ENCODE results near the gene ASPG. TPM values are rescaled to one million over a fixed set of nuclear protein-coding genes. Genes with fewer than 3 reads are reported as not detected.

The ASPG gene
- total and polyA plus RNA-seq, 2 donors (not counting 1 experiment from before 2014, with no cell fraction given), result not detected

- TF ChIP-seq EZH2 (IDR thresholded peaks at IDR 0.05; ENCODE audit: low read length, missing control alignments) (no peak), CTCF (conservative IDR thresholded peaks at IDR 0.05 in 1 of 2, IDR thresholded peaks at IDR 0.05 in 1 of 2; ENCODE audit: low read depth in 1 of 2, low read length in 2 of 2) (no peak)
- Histone ChIP-seq H3K36me3 (ENCODE audit: control insufficient read depth, insufficient read depth, low read length) (no peaks in the 10 kb centered on the region), H3K4me3 (replicated peaks in 1 of 4; ENCODE audit: control extremely low read depth in 1 of 4, insufficient read depth in 1 of 4, low read depth in 3 of 4, low read length in 4 of 4) (no peak overlapping the region), H3K9ac (ENCODE audit: insufficient read depth, low read length) (no peak overlapping the region), H3K9me3 (ENCODE audit: control insufficient read depth, insufficient read depth, low read depth, low read length) (no peaks in the 10 kb centered on the region), H4K20me1 (ENCODE audit: control insufficient read depth, extremely low read depth, insufficient read depth, low read length) (no peaks in the 10 kb centered on the region), H3K4me2 (ENCODE audit: extremely low read depth, insufficient read depth, low read length) (no peak overlapping the region), H3K79me2 (ENCODE audit: control insufficient read depth, insufficient read depth, low read length) (no peaks in the 10 kb centered on the region), H2AFZ (ENCODE audit: low read length) (no peak overlapping the region), H3K27ac (ENCODE audit: insufficient read depth, low read length) (no peak overlapping the region), H3K27me3 (ENCODE audit: control insufficient read depth, insufficient read depth, low read length) (peaks cover 9% of the 10 kb centered on the region), H3K4me1 (ENCODE audit: control insufficient read depth, extremely low read depth, insufficient read depth, low read length) (no peaks in the 10 kb centered on the region)
- DNase-seq (ENCODE audit: low read depth in 2 of 2), result no peak
Observed at GRCh38 chr14:104118006-104118844, 32.7 kb downstream of the ASPG start.

- Histone ChIP-seq H3K4me1 (ENCODE audit: control insufficient read depth, extremely low read depth, insufficient read depth, low read length) (no peaks in the 10 kb centered on the region), H3K4me2 (ENCODE audit: extremely low read depth, insufficient read depth, low read length) (no peak overlapping the region), H3K9ac (ENCODE audit: insufficient read depth, low read length) (no peak overlapping the region), H3K4me3 (replicated peaks in 1 of 4; ENCODE audit: control extremely low read depth in 1 of 4, insufficient read depth in 1 of 4, low read depth in 3 of 4, low read length in 4 of 4) (no peak overlapping the region), H3K27me3 (ENCODE audit: control insufficient read depth, insufficient read depth, low read length) (peaks cover 9% of the 10 kb centered on the region), H3K27ac (ENCODE audit: insufficient read depth, low read length) (no peak overlapping the region), H3K36me3 (ENCODE audit: control insufficient read depth, insufficient read depth, low read length) (no peaks in the 10 kb centered on the region), H3K9me3 (ENCODE audit: control insufficient read depth, insufficient read depth, low read depth, low read length) (no peaks in the 10 kb centered on the region), H3K79me2 (ENCODE audit: control insufficient read depth, insufficient read depth, low read length) (no peaks in the 10 kb centered on the region), H2AFZ (ENCODE audit: low read length) (no peak overlapping the region), H4K20me1 (ENCODE audit: control insufficient read depth, extremely low read depth, insufficient read depth, low read length) (no peaks in the 10 kb centered on the region)
- TF ChIP-seq EZH2 (IDR thresholded peaks at IDR 0.05; ENCODE audit: low read length, missing control alignments), result no peak
- no peak for TF ChIP-seq CTCF (conservative IDR thresholded peaks at IDR 0.05 in 1 of 2, IDR thresholded peaks at IDR 0.05 in 1 of 2; ENCODE audit: low read depth in 1 of 2, low read length in 2 of 2)
- no peak for DNase-seq (ENCODE audit: low read depth in 2 of 2)
Observed at GRCh38 chr14:104119119-104119487, 33.6 kb downstream of the ASPG start.

GRCh38 chr14:104119488-104120251, 34.2 kb downstream of the ASPG start:
- Histone ChIP-seq H3K4me2 (ENCODE audit: extremely low read depth, insufficient read depth, low read length) (no peak overlapping the region), H3K79me2 (ENCODE audit: control insufficient read depth, insufficient read depth, low read length) (no peaks in the 10 kb centered on the region), H4K20me1 (ENCODE audit: control insufficient read depth, extremely low read depth, insufficient read depth, low read length) (no peaks in the 10 kb centered on the region), H3K9ac (ENCODE audit: insufficient read depth, low read length) (no peak overlapping the region), H3K27ac (ENCODE audit: insufficient read depth, low read length) (no peak overlapping the region), H3K27me3 (ENCODE audit: control insufficient read depth, insufficient read depth, low read length) (peaks cover 9% of the 10 kb centered on the region), H3K4me3 (replicated peaks in 1 of 4; ENCODE audit: control extremely low read depth in 1 of 4, insufficient read depth in 1 of 4, low read depth in 3 of 4, low read length in 4 of 4) (no peak overlapping the region), H3K9me3 (ENCODE audit: control insufficient read depth, insufficient read depth, low read depth, low read length) (no peaks in the 10 kb centered on the region), H2AFZ (ENCODE audit: low read length) (no peak overlapping the region), H3K4me1 (ENCODE audit: control insufficient read depth, extremely low read depth, insufficient read depth, low read length) (no peaks in the 10 kb centered on the region), H3K36me3 (ENCODE audit: control insufficient read depth, insufficient read depth, low read length) (no peaks in the 10 kb centered on the region)
- no peak for DNase-seq (ENCODE audit: low read depth in 2 of 2)
- TF ChIP-seq EZH2 (IDR thresholded peaks at IDR 0.05; ENCODE audit: low read length, missing control alignments) (no peak), CTCF (conservative IDR thresholded peaks at IDR 0.05 in 1 of 2, IDR thresholded peaks at IDR 0.05 in 1 of 2; ENCODE audit: low read depth in 1 of 2, low read length in 2 of 2) (no peak)
